Keratinocyte (primary cell): ENCODE data around the gene RAB4A. TPM values are rescaled to one million over a fixed set of nuclear protein-coding genes. Genes with fewer than 3 reads are reported as not detected.
A peak's percentile ranks its signal among the peaks of the same experiment; 100 is the strongest.

Experiments
- DNase-seq: peaks from one replicate; pipeline ENCODE4 v3.0.0-alpha.2; 2011; ENCODE audit warnings: low read depth, missing footprints, low spot score
- FAIRE-seq: peaks from 2 replicates; lab custom pipeline; 2011; peaks lifted over from hg19 to GRCh38; lab: Jason Lieb, UNC
- H2AFZ ChIP-seq: 2 replicates; pipeline ENCODE4 v1.6.0; 2012; ENCODE audit warnings: low read length, control low read depth, inconsistent platforms; ENCODE audit not compliant: control insufficient read depth
- H3K27ac ChIP-seq: 2 replicates; pipeline ENCODE4 v1.5.1; 2011; ENCODE audit warnings: low read length; ENCODE audit not compliant: control insufficient read depth, insufficient read depth
- H3K27me3 ChIP-seq: 3 replicates; pipeline ENCODE4 v1.6.0; 2011; ENCODE audit warnings: low read length; ENCODE audit not compliant: control insufficient read depth, insufficient read depth; ENCODE audit errors: extremely low read depth
- H3K36me3 ChIP-seq, 2 experiments: 2 replicates in 1 of 2; 3 replicates in 1 of 2; pipeline ENCODE4 v1.5.1; 2011; ENCODE audit warnings: low read length in 2 of 2, mild to moderate bottlenecking in 1 of 2; ENCODE audit not compliant: control insufficient read depth in 2 of 2, insufficient read depth in 2 of 2; ENCODE audit errors: extremely low read depth in 1 of 2
- H3K4me1 ChIP-seq: 3 replicates; pipeline ENCODE4 v1.5.1; 2011; ENCODE audit warnings: low read length; ENCODE audit not compliant: control insufficient read depth, insufficient read depth; ENCODE audit errors: extremely low read depth
- H3K4me2 ChIP-seq: 3 replicates; pipeline ENCODE4 v1.6.0; 2011; ENCODE audit warnings: low read depth, low read length; ENCODE audit not compliant: control insufficient read depth, insufficient read depth; ENCODE audit errors: extremely low read depth
- H3K4me3 ChIP-seq, 3 experiments: fragments of 200-600 bp in 1 of 3; sonication (generic) in 1 of 3; 2 replicates in 2 of 3; 3 replicates in 1 of 3; pipeline ENCODE4 v1.5.1; 2011 to 2016; ENCODE audit warnings: low read length in 3 of 3, mild to moderate bottlenecking in 3 of 3, control low read depth in 2 of 3, inconsistent platforms in 1 of 3, low read depth in 1 of 3, mixed read lengths in 1 of 3, mixed run types in 1 of 3, moderate library complexity in 1 of 3; ENCODE audit not compliant: control insufficient read depth in 2 of 3, insufficient read depth in 2 of 3; ENCODE audit errors: extremely low read depth in 1 of 3
- H3K79me2 ChIP-seq: 2 replicates; pipeline ENCODE4 v1.6.0; 2012; ENCODE audit warnings: low read length; ENCODE audit not compliant: control insufficient read depth, insufficient read depth
- H3K9ac ChIP-seq: 3 replicates; pipeline ENCODE4 v1.6.0; 2011; ENCODE audit warnings: low read length; ENCODE audit not compliant: control insufficient read depth, insufficient read depth; ENCODE audit errors: extremely low read depth
- H3K9me1 ChIP-seq: 3 replicates; pipeline ENCODE4 v1.6.0; 2011; ENCODE audit warnings: low read length; ENCODE audit not compliant: control insufficient read depth, insufficient read depth; ENCODE audit errors: extremely low read depth
- H3K9me3 ChIP-seq: 2 replicates; pipeline ENCODE4 v1.5.1; 2012; ENCODE audit warnings: low read depth, low read length; ENCODE audit not compliant: control insufficient read depth
- H4K20me1 ChIP-seq: 3 replicates; pipeline ENCODE4 v1.6.0; 2011; ENCODE audit warnings: low read length; ENCODE audit not compliant: control insufficient read depth, insufficient read depth; ENCODE audit errors: extremely low read depth
- EZH2 ChIP-seq: IDR thresholded peaks from one replicate; pipeline ENCODE4 v1.6.1; 2012; ENCODE audit warnings: inconsistent platforms, mild to moderate bottlenecking, low read length, moderate library complexity
- dilution Hi-C: fragments of 300-500 bp; cut with MboI; formaldehyde crosslinking; loops from one replicate; pipeline ENCODE4 v1.7.0; 2020; ENCODE audit warnings: low sequenced_read_pairs; ENCODE audit not compliant: extremely low pct_ligation_motif_present
- polyA minus RNA-seq, 3 experiments: library from RNA; depleted of rRNA, polyadenylated mRNA; stranded (reverse); fragments of >200 nt; gene quantifications; 1 replicate in 1 of 3; 2 replicates in 1 of 3; 3 replicates in 1 of 3; pipeline ENCODE4 v1.2.3, GENCODE V29; 2011
- polyA plus RNA-seq, 5 experiments: library from polyadenylated mRNA; depleted of rRNA in 3 of 5; stranded (reverse) in 3 of 5; stranded (forward) in 1 of 5; unstranded in 1 of 5; fragments of >200 nt; gene quantifications; 1 replicate in 1 of 5; 2 replicates in 3 of 5; 3 replicates in 1 of 5; pipeline versions ENCODE4 v1.2.1 to v1.2.3, GENCODE V29; 2011 to 2012; ENCODE audit warnings: missing spikeins in 2 of 5, low read depth in 1 of 5, low replicate concordance in 1 of 5
- TF ChIP-seq, protein P1 (sequence below), 3 experiments: IDR thresholded peaks in 1 of 3; conservative IDR thresholded peaks in 1 of 3; optimal IDR thresholded peaks in 1 of 3; 2 replicates in 2 of 3; 3 replicates in 1 of 3; pipeline versions ENCODE3 to v1.5.1; 2011; ENCODE audit warnings: low read length in 3 of 3, mild to moderate bottlenecking in 3 of 3, moderate library complexity in 2 of 3, control low read depth in 1 of 3, inconsistent platforms in 1 of 3; ENCODE audit not compliant: insufficient read depth in 2 of 3; ENCODE audit errors: extremely low read depth in 1 of 3

The RAB4A gene, protein sequence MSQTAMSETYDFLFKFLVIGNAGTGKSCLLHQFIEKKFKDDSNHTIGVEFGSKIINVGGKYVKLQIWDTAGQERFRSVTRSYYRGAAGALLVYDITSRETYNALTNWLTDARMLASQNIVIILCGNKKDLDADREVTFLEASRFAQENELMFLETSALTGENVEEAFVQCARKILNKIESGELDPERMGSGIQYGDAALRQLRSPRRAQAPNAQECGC
- polyA plus RNA-seq (27.7 to 54.7 TPM (median 42.0 TPM) in 3 replicates), polyA minus RNA-seq (2.3 to 15.1 TPM (median 5.9 TPM) in 3 replicates)
- polyA plus RNA-seq (2011; ENCODE audit: low read depth) = 61.7 TPM
- 55.3 and 55.7 TPM in 2 replicates for polyA plus RNA-seq (2011; cell fraction: cytosol; rRNA removed)
- polyA plus RNA-seq (2011; cell fraction: nucleus; rRNA removed) = 11.5 and 15.5 TPM in 2 replicates
- 45.9 and 72.4 TPM in 2 replicates for polyA plus RNA-seq (2012; ENCODE audit: low replicate concordance)
- 17.3 TPM for polyA minus RNA-seq (2011; cell fraction: cytosol; rRNA and poly(A)+ RNA removed)
- 6.1 and 12.3 TPM in 2 replicates for polyA minus RNA-seq (2011; cell fraction: nucleus; rRNA and poly(A)+ RNA removed)

DNA sequence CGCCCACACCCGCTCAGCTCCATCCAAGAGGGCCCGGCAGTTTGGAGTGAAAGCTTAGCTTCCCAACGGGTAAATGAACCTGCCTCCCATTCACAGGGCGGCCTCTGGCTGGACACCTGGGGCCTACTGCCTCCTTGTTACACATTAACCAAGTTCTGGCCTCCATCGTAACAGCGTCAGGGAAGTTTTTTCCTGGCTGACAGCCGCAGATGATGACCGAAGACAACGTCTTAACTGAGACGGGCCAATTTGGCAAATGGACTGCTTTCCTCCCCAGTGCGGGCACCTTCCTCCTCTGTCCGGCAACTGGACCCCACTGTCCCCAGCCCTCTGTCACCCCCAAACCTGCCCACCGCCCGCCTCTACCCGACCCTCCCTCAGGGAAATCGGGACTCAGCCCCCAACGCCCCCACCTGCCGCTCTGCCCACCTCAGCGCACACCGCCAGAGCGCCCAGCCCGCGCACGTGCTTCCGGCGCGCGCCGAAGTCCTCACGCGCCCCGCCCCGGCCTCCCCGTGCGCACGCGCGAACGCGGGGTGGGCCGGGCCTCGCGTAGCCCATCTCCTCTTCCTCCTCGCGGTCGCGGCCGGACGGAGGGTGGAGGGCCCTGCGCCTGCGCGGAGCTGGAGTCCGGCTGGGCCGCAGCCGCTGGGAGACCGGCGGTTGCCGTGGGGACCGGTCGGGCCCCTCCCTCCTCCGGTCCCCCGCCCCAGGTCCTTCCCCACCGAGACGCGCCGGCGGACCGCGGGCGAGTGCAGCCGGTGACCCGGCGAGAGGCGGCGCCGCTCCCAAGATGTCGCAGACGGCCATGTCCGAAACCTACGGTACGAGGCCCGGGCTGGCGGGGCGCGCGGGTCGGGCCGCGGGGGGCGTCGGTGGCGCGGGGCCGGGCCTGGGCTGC, at the start of gene RAB4A:
TSS of gene RAB4A (plus strand) at position 565 of the 901 bp plus-strand sequence. CDS start at position 794, 229 bp downstream.
- Histone ChIP-seq H3K79me2 (peaks cover 42% of the 10 kb centered on the region), H2AFZ (peak within 1 kb of the TSS; percentile 66), H3K4me3 (peak within 1 kb of the TSS; percentile 64 to 95 (median 90)), H3K4me2 (peak within 1 kb of the TSS; percentile 86), H3K4me1 (peaks cover 38% of the 10 kb centered on the region), H3K36me3 (no peaks in the 10 kb centered on the region), H3K9me1 (no peaks in the 10 kb centered on the region), H3K27ac (peak within 1 kb of the TSS; percentile 75), H4K20me1 (peaks cover 2% of the 10 kb centered on the region), H3K27me3 (no peaks in the 10 kb centered on the region), H3K9me3 (peaks cover 4% of the 10 kb centered on the region), H3K9ac (peak within 1 kb of the TSS; percentile 82)
- dilution Hi-C loops = no loop called here
- FAIRE-seq (no peak), DNase-seq (peak; percentile 41)
- TF ChIP-seq, protein P1, sequence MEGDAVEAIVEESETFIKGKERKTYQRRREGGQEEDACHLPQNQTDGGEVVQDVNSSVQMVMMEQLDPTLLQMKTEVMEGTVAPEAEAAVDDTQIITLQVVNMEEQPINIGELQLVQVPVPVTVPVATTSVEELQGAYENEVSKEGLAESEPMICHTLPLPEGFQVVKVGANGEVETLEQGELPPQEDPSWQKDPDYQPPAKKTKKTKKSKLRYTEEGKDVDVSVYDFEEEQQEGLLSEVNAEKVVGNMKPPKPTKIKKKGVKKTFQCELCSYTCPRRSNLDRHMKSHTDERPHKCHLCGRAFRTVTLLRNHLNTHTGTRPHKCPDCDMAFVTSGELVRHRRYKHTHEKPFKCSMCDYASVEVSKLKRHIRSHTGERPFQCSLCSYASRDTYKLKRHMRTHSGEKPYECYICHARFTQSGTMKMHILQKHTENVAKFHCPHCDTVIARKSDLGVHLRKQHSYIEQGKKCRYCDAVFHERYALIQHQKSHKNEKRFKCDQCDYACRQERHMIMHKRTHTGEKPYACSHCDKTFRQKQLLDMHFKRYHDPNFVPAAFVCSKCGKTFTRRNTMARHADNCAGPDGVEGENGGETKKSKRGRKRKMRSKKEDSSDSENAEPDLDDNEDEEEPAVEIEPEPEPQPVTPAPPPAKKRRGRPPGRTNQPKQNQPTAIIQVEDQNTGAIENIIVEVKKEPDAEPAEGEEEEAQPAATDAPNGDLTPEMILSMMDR (optimal IDR thresholded peaks at IDR 0.05 in 1 of 3, IDR thresholded peaks at IDR 0.05 in 1 of 3, conservative IDR thresholded peaks at IDR 0.05 in 1 of 3; ENCODE audit: extremely low read depth in 1 of 3, insufficient read depth in 2 of 3, low read length in 3 of 3) = no peak
- TF ChIP-seq EZH2 = no peak

DNA sequence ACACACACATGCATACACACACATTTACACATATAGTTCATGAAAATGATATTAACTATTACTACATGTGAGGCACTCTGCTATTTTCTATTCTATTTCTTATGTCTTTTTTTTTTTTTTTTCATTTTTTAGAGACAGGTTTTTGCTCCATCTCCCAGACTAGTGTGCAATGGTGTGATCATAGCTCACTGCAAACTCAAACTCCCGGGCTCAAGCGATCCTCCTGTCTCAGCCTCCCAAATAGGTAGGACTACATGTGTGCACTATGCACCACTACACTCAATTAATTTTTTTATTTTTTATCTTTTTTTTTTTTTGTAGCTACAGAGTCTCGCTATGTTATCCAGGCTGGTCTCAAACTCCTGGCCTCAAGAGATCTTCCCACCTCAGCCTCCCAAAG, 48.8 kb upstream of the RAB4A start:
- DNase-seq (no peak), FAIRE-seq (no peak)
- no peaks in the 10 kb centered on the region for H3K36me3 ChIP-seq
- H3K9ac ChIP-seq = no peak overlapping the region
- TF ChIP-seq, protein P1 (optimal IDR thresholded peaks at IDR 0.05 in 1 of 3, IDR thresholded peaks at IDR 0.05 in 1 of 3, conservative IDR thresholded peaks at IDR 0.05 in 1 of 3; ENCODE audit: extremely low read depth in 1 of 3, insufficient read depth in 2 of 3, low read length in 3 of 3) = no peak
- TF ChIP-seq EZH2 = no peak
- H3K27ac ChIP-seq = no peak overlapping the region
- H3K4me3 ChIP-seq = no peak overlapping the region
- H3K4me2 ChIP-seq = no peak overlapping the region
- no peaks in the 10 kb centered on the region for H3K79me2 ChIP-seq
- H3K9me3 ChIP-seq = no peaks in the 10 kb centered on the region
- no peak overlapping the region for H2AFZ ChIP-seq
- H3K27me3 ChIP-seq = no peaks in the 10 kb centered on the region
- peaks cover 14% of the 10 kb centered on the region for H3K4me1 ChIP-seq
- H4K20me1 ChIP-seq = no peaks in the 10 kb centered on the region
- dilution Hi-C loops = no loop called here
- H3K9me1 ChIP-seq = no peaks in the 10 kb centered on the region
